ENCODE data around the gene APP.

Gene APP

DNA sequence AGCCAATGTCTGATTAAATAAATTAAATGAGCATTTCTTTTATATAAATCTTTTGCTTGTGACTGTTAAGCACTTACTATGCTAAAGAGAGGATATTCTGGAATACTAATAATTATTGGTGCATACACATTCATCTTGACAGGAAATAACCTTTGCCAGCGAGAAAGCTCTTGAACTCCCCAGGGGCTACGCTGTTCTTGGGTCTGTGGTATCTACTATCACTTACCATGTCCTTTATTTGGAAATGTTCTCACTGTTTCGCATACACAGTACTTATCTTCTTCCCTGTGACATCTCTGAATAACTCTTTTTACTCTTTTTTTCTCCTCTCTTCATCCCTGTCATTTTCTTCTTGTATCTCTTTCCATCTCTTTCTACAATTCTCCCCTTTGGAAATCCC, 257.1 kb downstream of the APP start:
- in situ Hi-C loops (cut with HindIII; ENCODE audit: low sequenced_read_pairs) = no loop called here

DNA sequence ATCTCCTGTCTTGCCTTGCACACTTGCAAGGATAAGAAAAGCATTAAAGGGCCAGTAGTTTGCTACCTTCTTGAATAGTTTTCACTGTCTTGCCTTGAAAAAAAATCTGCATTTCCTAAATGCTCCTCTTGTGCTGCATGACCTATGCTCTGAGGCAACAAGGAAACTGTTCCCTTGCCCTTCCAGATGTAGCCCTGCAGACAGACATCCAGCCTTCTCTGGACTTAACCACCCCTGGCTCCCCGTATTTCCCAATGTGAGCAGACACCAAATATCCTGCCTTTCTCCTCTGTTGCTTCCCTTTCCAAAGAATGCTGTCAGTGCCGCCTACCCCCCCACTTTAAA, 258.2 kb downstream of the APP start:
- in situ Hi-C loops (cut with HindIII; ENCODE audit: low sequenced_read_pairs) = no loop called here

DNA sequence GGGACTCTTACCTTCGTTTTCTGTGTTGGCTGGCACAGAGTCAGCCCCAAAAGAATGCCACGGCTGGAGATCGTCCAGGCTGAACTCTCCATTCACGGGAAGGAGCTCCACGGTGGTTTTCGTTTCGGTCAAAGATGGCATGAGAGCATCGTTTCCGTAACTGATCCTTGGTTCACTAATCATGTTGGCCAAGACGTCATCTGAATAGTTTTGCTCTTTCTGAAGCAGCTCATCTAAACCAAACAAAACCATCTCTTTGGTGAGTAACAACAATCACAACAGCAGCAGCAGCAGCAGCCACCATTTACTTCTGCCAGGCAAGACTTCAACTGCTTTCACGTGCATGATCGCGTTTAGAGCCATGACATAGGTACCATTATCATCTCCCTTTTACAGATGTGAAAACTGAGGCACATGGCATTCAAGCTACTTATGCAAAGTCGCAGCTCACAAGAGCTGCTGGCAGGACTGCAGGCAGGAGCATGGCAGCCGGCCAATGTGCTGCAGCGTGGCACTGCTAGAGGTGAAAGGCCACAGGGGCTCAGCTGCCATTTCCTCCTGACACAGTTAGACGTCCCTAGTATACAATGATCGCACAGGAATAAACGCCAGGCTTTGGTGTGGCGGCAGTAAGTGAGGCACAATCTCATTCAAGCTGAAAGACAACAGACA, 258.7 kb downstream of the APP start:
- in situ Hi-C loops (cut with HindIII; ENCODE audit: low sequenced_read_pairs) = no loop called here

DNA sequence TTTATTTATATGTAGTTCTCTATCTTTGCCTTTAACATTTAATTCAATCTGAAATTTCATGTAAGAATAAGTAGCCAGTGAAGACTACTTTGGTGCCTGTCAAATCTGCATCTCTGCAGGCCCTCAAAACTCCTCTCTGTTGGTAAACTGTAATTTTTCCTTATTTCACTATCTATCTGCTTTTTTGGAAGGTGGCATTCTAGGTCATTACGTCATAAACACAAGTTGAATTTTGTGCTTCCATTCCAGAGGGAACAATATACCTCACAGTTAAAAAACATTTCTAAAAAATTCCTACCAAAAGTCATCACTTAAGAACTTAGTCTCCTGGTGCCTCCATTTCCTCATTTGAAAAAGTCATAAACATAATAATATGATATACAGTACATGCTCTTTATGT, 259.8 kb downstream of the APP start:
- in situ Hi-C loops (cut with HindIII; ENCODE audit: low sequenced_read_pairs) = no loop called here

- in situ Hi-C loops (cut with HindIII; ENCODE audit: low sequenced_read_pairs) = no loop called here
Observed at GRCh38 chr21:25909341-25909740, 261.2 kb downstream of the APP start.

DNA sequence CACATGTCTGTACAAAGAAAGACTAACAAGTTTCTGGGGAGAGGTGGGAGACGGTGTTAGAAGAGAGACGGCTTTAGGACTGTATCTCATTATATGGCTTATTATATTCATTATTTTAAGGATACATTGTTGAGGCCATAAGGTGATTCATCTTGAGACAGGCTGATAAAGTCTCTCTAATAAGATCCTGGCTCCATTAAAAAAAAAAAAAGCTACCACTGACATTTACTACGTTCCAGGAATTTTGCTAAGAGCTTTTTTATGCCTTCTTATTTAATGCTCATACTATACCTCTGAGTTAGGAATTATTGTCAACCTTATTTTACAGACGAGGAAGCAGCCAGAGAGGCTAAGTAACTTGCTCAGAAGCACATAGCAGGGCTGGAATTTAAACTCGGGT, 262.1 kb downstream of the APP start:
- in situ Hi-C loops (cut with HindIII; ENCODE audit: low sequenced_read_pairs) = no loop called here

- in situ Hi-C loops (cut with HindIII; ENCODE audit: low sequenced_read_pairs) = no loop called here
Observed at GRCh38 chr21:25907573-25908275, 262.8 kb downstream of the APP start.

GRCh38 chr21:25906587-25906986, 264.0 kb downstream of the APP start:
- in situ Hi-C loops (cut with HindIII; ENCODE audit: low sequenced_read_pairs) = no loop called here

DNA sequence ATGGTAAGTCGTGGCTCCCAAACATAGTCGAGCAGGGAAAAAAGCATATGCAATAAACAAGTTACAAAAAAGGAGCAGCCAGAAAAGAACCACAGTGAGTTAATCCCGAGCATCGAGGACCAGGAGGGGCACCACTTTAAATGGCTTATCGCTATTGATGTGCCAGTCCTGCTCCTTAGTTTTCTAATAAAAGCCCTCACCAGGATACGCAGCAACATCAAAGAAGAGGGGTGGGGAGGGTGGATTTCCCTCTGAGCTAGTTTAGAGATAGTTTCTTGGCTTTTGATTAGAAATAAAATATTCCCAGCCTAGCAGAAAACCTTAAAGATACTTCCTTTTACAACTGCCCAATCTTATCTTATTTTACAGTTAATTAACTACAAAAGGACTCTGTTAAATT, 265.4 kb downstream of the APP start:
- in situ Hi-C loops (cut with HindIII; ENCODE audit: low sequenced_read_pairs) = no loop called here

GRCh38 chr21:25904044-25904695, 266.4 kb downstream of the APP start:
- in situ Hi-C loops (cut with HindIII; ENCODE audit: low sequenced_read_pairs) = no loop called here

DNA sequence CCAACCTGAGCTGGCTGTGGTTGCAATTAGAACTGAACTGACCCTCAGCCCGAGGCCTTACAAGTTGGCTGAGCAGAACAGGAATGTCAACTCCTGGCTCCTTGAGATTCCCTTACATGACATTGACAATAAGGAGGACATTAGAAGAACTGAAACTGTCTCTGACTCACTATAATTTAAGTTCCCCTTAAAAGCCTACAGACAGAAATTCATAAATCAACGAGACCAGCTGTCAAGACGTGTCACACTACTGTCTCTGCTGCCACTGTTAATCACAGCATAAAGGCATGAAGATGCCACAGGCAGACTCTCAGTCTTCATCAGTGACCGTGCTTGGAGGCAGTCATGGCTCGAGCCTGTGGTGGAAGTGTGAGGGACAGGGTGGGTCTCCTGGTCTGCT, 267.0 kb downstream of the APP start:
- in situ Hi-C loops (cut with HindIII; ENCODE audit: low sequenced_read_pairs) = no loop called here

- in situ Hi-C loops (cut with HindIII; ENCODE audit: low sequenced_read_pairs) = no loop called here
Observed at GRCh38 chr21:25901330-25901979, 269.1 kb downstream of the APP start.

- in situ Hi-C loops (cut with HindIII; ENCODE audit: low sequenced_read_pairs) = loop anchor here (5.0 kb wide), 2 partner anchors 69 to 159 kb away; no protein-coding TSS in a partner anchor
Observed at GRCh38 chr21:25898671-25899070, 271.9 kb downstream of the APP start.

DNA sequence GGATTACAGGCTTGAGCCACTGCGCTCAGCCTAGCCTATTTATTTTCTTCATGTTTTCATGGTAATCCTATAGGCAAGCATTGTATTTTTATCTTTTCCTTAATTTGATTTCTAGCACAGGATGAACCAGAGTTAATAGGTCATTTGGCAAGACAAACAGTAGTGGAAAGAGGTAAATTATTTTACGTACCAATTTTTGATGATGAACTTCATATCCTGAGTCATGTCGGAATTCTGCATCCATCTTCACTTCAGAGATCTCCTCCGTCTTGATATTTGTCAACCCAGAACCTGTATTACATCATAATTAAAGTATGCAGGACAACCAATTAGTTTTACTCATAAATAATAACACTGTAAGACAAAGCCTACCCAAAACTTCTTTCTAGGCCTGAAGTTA, 273.2 kb downstream of the APP start:
- in situ Hi-C loops (cut with HindIII; ENCODE audit: low sequenced_read_pairs) = loop anchor here (5.0 kb wide), 2 partner anchors 70 to 160 kb away; no protein-coding TSS in a partner anchor

DNA sequence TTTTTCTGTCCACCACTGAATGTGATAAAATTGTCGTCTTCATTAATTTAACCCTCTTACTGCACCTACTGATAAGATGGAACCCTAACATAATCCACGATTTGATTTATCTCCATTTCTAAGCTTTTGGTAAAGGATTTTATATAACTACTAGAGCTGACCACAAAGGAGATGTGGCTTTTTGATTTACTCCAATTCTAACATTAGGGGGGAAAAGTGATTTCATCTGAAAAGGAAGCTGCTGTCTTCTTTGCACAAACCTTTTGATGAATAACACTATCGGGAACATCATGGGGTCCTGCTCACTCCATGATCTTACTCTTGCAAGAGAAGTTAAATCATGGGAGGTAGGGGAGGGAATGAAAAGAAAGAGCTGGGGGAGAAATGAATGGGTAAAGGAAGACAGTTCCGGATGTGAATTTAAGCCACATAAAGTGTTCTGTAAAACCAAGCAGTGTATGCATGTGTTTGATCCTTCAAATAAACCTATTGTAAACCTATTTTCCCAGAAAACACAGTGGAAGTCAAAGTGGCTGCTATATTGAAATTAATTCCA, 274.0 kb downstream of the APP start:
- in situ Hi-C loops (cut with HindIII; ENCODE audit: low sequenced_read_pairs) = loop anchor here (5.0 kb wide), 2 partner anchors 71 to 161 kb away; no protein-coding TSS in a partner anchor

DNA sequence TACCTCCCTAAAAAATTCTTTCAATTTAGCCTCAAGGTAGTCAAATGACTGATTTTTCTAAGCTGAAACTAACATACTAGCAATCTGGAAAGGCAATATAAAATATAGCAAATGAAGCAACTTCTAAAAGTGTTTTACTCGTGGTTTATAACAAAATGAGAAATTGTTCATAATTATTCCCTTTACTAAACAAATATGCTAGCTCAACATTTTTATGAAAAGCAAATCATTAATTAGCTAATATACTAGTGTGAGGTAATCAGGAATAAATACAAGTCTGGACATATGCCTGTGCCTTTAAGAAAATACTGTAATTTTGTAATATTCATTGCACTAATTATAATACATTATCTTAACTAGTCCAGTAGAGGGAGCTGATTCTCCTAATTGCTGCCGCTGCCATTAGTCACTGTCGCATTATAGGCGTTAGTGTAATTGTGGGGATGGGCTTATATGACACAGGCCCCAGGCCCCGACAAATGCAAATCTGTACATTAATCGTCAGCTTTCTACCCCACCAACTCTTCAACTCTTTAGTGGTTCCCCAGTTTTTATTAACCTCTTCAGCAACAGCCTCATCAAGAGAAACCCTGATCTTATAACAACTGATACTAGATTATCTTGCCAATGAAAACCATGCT, 274.9 kb downstream of the APP start:
- in situ Hi-C loops (cut with HindIII; ENCODE audit: low sequenced_read_pairs) = loop anchor here (5.0 kb wide), 2 partner anchors 72 to 162 kb away; no protein-coding TSS in a partner anchor

DNA sequence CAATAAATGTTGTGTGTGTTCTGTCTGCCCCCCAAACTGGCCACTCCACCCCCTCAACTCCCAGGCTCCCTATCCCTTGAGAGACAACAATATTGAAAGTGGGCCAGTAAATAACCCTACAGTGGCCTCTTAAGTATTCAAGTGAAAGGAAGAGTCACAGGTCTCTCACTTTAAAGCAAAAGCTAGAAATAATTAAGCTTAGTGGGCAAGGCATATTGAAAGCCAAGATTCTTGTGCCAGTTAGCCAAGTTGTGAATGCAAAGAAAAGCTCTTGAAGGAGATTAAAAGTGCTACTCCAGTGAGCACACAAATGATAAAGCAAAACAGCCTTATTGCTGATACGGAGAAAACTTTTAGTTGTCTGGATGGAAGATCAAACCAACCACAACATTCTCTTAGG, 277.4 kb downstream of the APP start:
- in situ Hi-C loops (cut with HindIII; ENCODE audit: low sequenced_read_pairs) = no loop called here

- in situ Hi-C loops (cut with HindIII; ENCODE audit: low sequenced_read_pairs) = no loop called here
Observed at GRCh38 chr21:25891596-25891995, 279.0 kb downstream of the APP start.

- in situ Hi-C loops (cut with HindIII; ENCODE audit: low sequenced_read_pairs) = no loop called here
Observed at GRCh38 chr21:25890001-25890400, 280.6 kb downstream of the APP start.

GRCh38 chr21:25888711-25889110, 281.9 kb downstream of the APP start:
- in situ Hi-C loops (cut with HindIII; ENCODE audit: low sequenced_read_pairs) = no loop called here
